H9 (cell line): Measurements from ENCODE around the gene MAPK8. TPM values are rescaled to one million over a fixed set of nuclear protein-coding genes. Genes with fewer than 3 reads are reported as not detected.

Source experiments
- DNase-seq: peaks from one replicate; pipeline ENCODE4 v3.0.0-alpha.2; 2017
- H2AFZ ChIP-seq: one replicate; pipeline ENCODE4 v1.6.1; 2013; ENCODE audit warnings: mild to moderate bottlenecking, low read length, control low read depth, moderate library complexity
- H2AK5ac ChIP-seq: 2 replicates; pipeline ENCODE4 v1.6.1; 2013; ENCODE audit warnings: low read length, control low read depth, mixed read lengths; ENCODE audit not compliant: insufficient read length
- H2BK120ac ChIP-seq: one replicate; pipeline ENCODE4 v1.6.1; 2013; ENCODE audit warnings: low read depth, mild to moderate bottlenecking, low read length, control low read depth, inconsistent platforms; ENCODE audit not compliant: poor library complexity, severe bottlenecking
- H2BK12ac ChIP-seq: 2 replicates; pipeline ENCODE4 v1.6.1; 2013; ENCODE audit warnings: low read length, control low read depth, mixed read lengths, low read depth; ENCODE audit not compliant: insufficient read length
- H2BK15ac ChIP-seq: 2 replicates; pipeline ENCODE4 v1.6.1; 2013; ENCODE audit warnings: low read depth, low read length, control low read depth
- H2BK20ac ChIP-seq: one replicate; pipeline ENCODE4 v1.6.1; 2013; ENCODE audit warnings: low read depth, mild to moderate bottlenecking, low read length, control low read depth, inconsistent platforms; ENCODE audit not compliant: poor library complexity, severe bottlenecking
- H2BK5ac ChIP-seq: 2 replicates; pipeline ENCODE4 v1.6.1; 2013; ENCODE audit warnings: low read length, control low read depth, mixed read lengths; ENCODE audit not compliant: insufficient read length
- H3K14ac ChIP-seq: 2 replicates; pipeline ENCODE4 v1.6.1; 2013; ENCODE audit warnings: low read length, control low read depth; ENCODE audit not compliant: insufficient read depth
- H3K18ac ChIP-seq: 2 replicates; pipeline ENCODE4 v1.6.1; 2013; ENCODE audit warnings: low read depth, mild to moderate bottlenecking, mixed read lengths, low read length, control low read depth; ENCODE audit not compliant: insufficient read length
- H3K23ac ChIP-seq: 2 replicates; pipeline ENCODE4 v1.6.1; 2013; ENCODE audit warnings: low read length, control low read depth, mixed read lengths, low read depth; ENCODE audit not compliant: insufficient read length
- H3K23me2 ChIP-seq: 2 replicates; pipeline ENCODE4 v1.6.1; 2013; ENCODE audit warnings: low read depth, mild to moderate bottlenecking, mixed read lengths, low read length, control low read depth; ENCODE audit not compliant: insufficient read length, poor library complexity, severe bottlenecking
- H3K27ac ChIP-seq: 2 replicates; pipeline ENCODE4 v1.5.1; 2013; ENCODE audit warnings: low read length, control low read depth, mixed read lengths, low read depth; ENCODE audit not compliant: insufficient read length
- H3K27me3 ChIP-seq: 2 replicates; pipeline ENCODE4 v1.6.1; 2013; ENCODE audit warnings: low read length, control low read depth, inconsistent platforms; ENCODE audit not compliant: insufficient read depth
- H3K4ac ChIP-seq: 2 replicates; pipeline ENCODE4 v1.6.1; 2013; ENCODE audit warnings: low read depth, mild to moderate bottlenecking, control low read depth, inconsistent platforms, low read length, moderate library complexity
- H3K4me1 ChIP-seq: 2 replicates; pipeline ENCODE4 v1.6.1; 2013; ENCODE audit warnings: low read length, control low read depth, inconsistent platforms; ENCODE audit not compliant: insufficient read depth
- H3K4me2 ChIP-seq: 2 replicates; pipeline ENCODE4 v1.6.1; 2013; ENCODE audit warnings: low read length, control low read depth, mixed read lengths; ENCODE audit not compliant: insufficient read length, insufficient read depth
- H3K56ac ChIP-seq: 2 replicates; pipeline ENCODE4 v1.6.1; 2013; ENCODE audit warnings: low read depth, mild to moderate bottlenecking, mixed read lengths, low read length, control low read depth; ENCODE audit not compliant: insufficient read length
- H3K79me1 ChIP-seq: 2 replicates; pipeline ENCODE4 v1.6.1; 2013; ENCODE audit warnings: low read depth, mild to moderate bottlenecking, moderate library complexity, low read length, control low read depth, inconsistent platforms; ENCODE audit not compliant: insufficient read depth, poor library complexity, severe bottlenecking
- H3K79me2 ChIP-seq: 2 replicates; pipeline ENCODE4 v1.6.1; 2013; ENCODE audit warnings: low read length, control low read depth, inconsistent platforms; ENCODE audit not compliant: insufficient read depth
- H3K9ac ChIP-seq: 2 replicates; pipeline ENCODE4 v1.6.1; 2013; ENCODE audit warnings: low read length, control low read depth, mixed read lengths; ENCODE audit not compliant: insufficient read length; ENCODE audit errors: extremely low read depth
- H3K9me3 ChIP-seq: one replicate; pipeline ENCODE4 v1.6.1; 2013; ENCODE audit warnings: low read depth, low read length, inconsistent platforms; ENCODE audit not compliant: control insufficient read depth
- H3T11ph ChIP-seq: one replicate; pipeline ENCODE4 v1.6.1; 2013; ENCODE audit warnings: mild to moderate bottlenecking, low read length, control low read depth, inconsistent platforms
- H4K20me1 ChIP-seq: one replicate; pipeline ENCODE4 v1.6.1; 2013; ENCODE audit not compliant: control insufficient read depth, insufficient read length, insufficient read depth
- H4K5ac ChIP-seq: 2 replicates; pipeline ENCODE4 v1.6.1; 2013; ENCODE audit warnings: low read depth, mild to moderate bottlenecking, mixed read lengths, low read length, control low read depth; ENCODE audit not compliant: insufficient read length
- H4K8ac ChIP-seq: replicated peaks from 2 replicates; pipeline ENCODE4 v1.6.1; 2013; ENCODE audit warnings: low read length, control low read depth, mixed read lengths, low read depth; ENCODE audit not compliant: insufficient read length
- H4K91ac ChIP-seq: 2 replicates; pipeline ENCODE4 v1.6.1; 2013; ENCODE audit warnings: low read depth, mild to moderate bottlenecking, moderate library complexity, mixed read lengths, low read length, control low read depth; ENCODE audit not compliant: insufficient read length
- H3K27ac Mint-ChIP-seq, 3 experiments: 2 replicates in 2 of 3; 3 replicates in 1 of 3; pipeline ENCODE4 v1.8.0; 2020 to 2021; ENCODE audit warnings: mixed read lengths in 3 of 3, mild to moderate bottlenecking in 1 of 3, moderate library complexity in 1 of 3
- H3K27me3 Mint-ChIP-seq: 2 replicates; pipeline ENCODE4 v1.8.0; 2021; ENCODE audit warnings: low read depth, mild to moderate bottlenecking, moderate library complexity, mixed read lengths
- H3K36me3 Mint-ChIP-seq, 3 experiments: 2 replicates in 2 of 3; 3 replicates in 1 of 3; pipeline ENCODE4 v1.8.0; 2020 to 2021; ENCODE audit warnings: low read depth in 3 of 3, mixed read lengths in 3 of 3; ENCODE audit not compliant: insufficient read depth in 1 of 3
- H3K4me1 Mint-ChIP-seq, 2 experiments: 2 replicates each; pipeline ENCODE4 v1.8.0; 2020; ENCODE audit warnings: mixed read lengths in 2 of 2
- H3K4me3 Mint-ChIP-seq, 2 experiments: 2 replicates in 1 of 2; 3 replicates in 1 of 2; pipeline ENCODE4 v1.8.0; 2020 to 2021; ENCODE audit warnings: mild to moderate bottlenecking in 2 of 2, mixed read lengths in 2 of 2, moderate library complexity in 1 of 2
- H3K9me3 Mint-ChIP-seq, 2 experiments: 2 replicates in 1 of 2; 3 replicates in 1 of 2; pipeline ENCODE4 v1.8.0; 2020; ENCODE audit warnings: mild to moderate bottlenecking in 2 of 2, mixed read lengths in 2 of 2, moderate library complexity in 1 of 2
- WGBS: extraction: QIAGEN DNeasy Blood & Tissue Kit; methylation state at CpG from one replicate; pipeline ENCODE4 v1.1.7; 2013; ENCODE audit warnings: missing lambda C conversion rate, low lambda C conversion rate, mixed read lengths; ENCODE audit not compliant: insufficient read length; ENCODE audit errors: extremely low coverage; 5-methylcytosine and 5-hydroxymethylcytosine counted together
- total RNA-seq: library from RNA; stranded (reverse); gene quantifications from 2 replicates; pipeline ENCODE4 v1.2.1, GENCODE V29; 2021
- TF ChIP-seq, protein P1 (sequence below): fragments of 200-600 bp; sonication (generic); conservative IDR thresholded peaks from 3 replicates; pipeline ENCODE4 v1.8.0; 2021; ENCODE audit warnings: antibody characterized with exemption, mild to moderate bottlenecking

Gene MAPK8
- total RNA-seq, 1 experiment from 2014 or later, result 52.0 TPM

GRCh38 chr10:48429309-48429708 lies 122.8 kb downstream of the MAPK8 start:
- no peaks in the 10 kb centered on the region for H4K20me1 ChIP-seq
- no peak overlapping the region for H3T11ph ChIP-seq
- WGBS, result no CpG with 5 or more reads among the region's 1 CpG
- no peak overlapping the region for H3K4me3 Mint-ChIP-seq
- H3K79me1 ChIP-seq, result no peaks in the 10 kb centered on the region
- H3K18ac ChIP-seq, result no peak overlapping the region
- no peaks in the 10 kb centered on the region for H3K4me1 ChIP-seq
- no peak overlapping the region for H2BK5ac ChIP-seq
- no peak overlapping the region for H3K27ac ChIP-seq
- H2BK12ac ChIP-seq, result no peak overlapping the region
- no peaks in the 10 kb centered on the region for H3K79me2 ChIP-seq
- no peaks in the 10 kb centered on the region for H3K27me3 ChIP-seq
- no peaks in the 10 kb centered on the region for H3K27me3 Mint-ChIP-seq
- no peak overlapping the region for H3K9ac ChIP-seq
- no peak overlapping the region for H2BK20ac ChIP-seq
- no peak overlapping the region for H2BK15ac ChIP-seq
- H3K4me1 Mint-ChIP-seq, result no peaks in the 10 kb centered on the region
- H3K14ac ChIP-seq, result no peak overlapping the region
- H2AFZ ChIP-seq, result no peak overlapping the region
- H3K4ac ChIP-seq, result no peak overlapping the region
- no peaks in the 10 kb centered on the region for H3K23me2 ChIP-seq
- H2AK5ac ChIP-seq, result no peak overlapping the region
- no peak overlapping the region for H4K5ac ChIP-seq
- no peak overlapping the region for H3K27ac Mint-ChIP-seq
- no peak overlapping the region for H4K8ac ChIP-seq
- no peaks in the 10 kb centered on the region for H3K9me3 ChIP-seq
- H3K9me3 Mint-ChIP-seq, result no peaks in the 10 kb centered on the region
- no peak overlapping the region for H4K91ac ChIP-seq
- no peak for DNase-seq
- H3K36me3 Mint-ChIP-seq, result peaks cover 0 to 28% (median 19%) of the 10 kb centered on the region in 3 experiments; a peak in 5 of 7 replicates
- H3K23ac ChIP-seq, result no peak overlapping the region
- H3K56ac ChIP-seq, result no peak overlapping the region
- H2BK120ac ChIP-seq, result no peak overlapping the region
- H3K4me2 ChIP-seq, result no peak overlapping the region
- TF ChIP-seq, protein P1, sequence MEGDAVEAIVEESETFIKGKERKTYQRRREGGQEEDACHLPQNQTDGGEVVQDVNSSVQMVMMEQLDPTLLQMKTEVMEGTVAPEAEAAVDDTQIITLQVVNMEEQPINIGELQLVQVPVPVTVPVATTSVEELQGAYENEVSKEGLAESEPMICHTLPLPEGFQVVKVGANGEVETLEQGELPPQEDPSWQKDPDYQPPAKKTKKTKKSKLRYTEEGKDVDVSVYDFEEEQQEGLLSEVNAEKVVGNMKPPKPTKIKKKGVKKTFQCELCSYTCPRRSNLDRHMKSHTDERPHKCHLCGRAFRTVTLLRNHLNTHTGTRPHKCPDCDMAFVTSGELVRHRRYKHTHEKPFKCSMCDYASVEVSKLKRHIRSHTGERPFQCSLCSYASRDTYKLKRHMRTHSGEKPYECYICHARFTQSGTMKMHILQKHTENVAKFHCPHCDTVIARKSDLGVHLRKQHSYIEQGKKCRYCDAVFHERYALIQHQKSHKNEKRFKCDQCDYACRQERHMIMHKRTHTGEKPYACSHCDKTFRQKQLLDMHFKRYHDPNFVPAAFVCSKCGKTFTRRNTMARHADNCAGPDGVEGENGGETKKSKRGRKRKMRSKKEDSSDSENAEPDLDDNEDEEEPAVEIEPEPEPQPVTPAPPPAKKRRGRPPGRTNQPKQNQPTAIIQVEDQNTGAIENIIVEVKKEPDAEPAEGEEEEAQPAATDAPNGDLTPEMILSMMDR, result no peak
